K562 (cell line): ENCODE results near the gene KCNK1. TPM values are rescaled to one million over a fixed set of nuclear protein-coding genes. Genes with fewer than 3 reads are reported as not detected.

Experiments used
- BMI1 ChIP-seq: fragments of 150-350 bp; IDR thresholded peaks from 2 replicates; pipeline ENCODE4 v1.6.1; 2014; ENCODE audit warnings: low read length
- BRF1 ChIP-seq: IDR thresholded peaks from 3 replicates; pipeline ENCODE4 v1.6.1; 2011; ENCODE audit warnings: borderline replicate concordance, mild to moderate bottlenecking; ENCODE audit not compliant: insufficient read length; ENCODE audit errors: extremely low read depth
- CBFA2T3 ChIP-seq: fragments of 450-650 bp; IDR thresholded peaks from 2 replicates; pipeline ENCODE4 v1.6.1; 2017
- CC2D1A ChIP-seq: fragments of 450-650 bp; IDR thresholded peaks from 2 replicates; pipeline ENCODE4 v1.6.1; 2017; ENCODE audit warnings: mild to moderate bottlenecking
- CREM ChIP-seq: IDR thresholded peaks from 2 replicates; pipeline ENCODE4 v1.6.1; 2014; ENCODE audit warnings: antibody characterized with exemption, low read depth
- DMBX1 ChIP-seq: fragments of 250-450 bp; sonication (Bioruptor Pico); IDR thresholded peaks from 2 replicates; pipeline ENCODE4 v1.8.0; 2022; ENCODE audit warnings: inconsistent platforms, mild to moderate bottlenecking, moderate library complexity, borderline replicate concordance
- FOS ChIP-seq: IDR thresholded peaks from 3 replicates; pipeline ENCODE4 v1.6.1; 2011; ENCODE audit not compliant: insufficient read length; ENCODE audit errors: extremely low read depth
- FOXA1 ChIP-seq: fragments of 450-650 bp; IDR thresholded peaks from 2 replicates; pipeline ENCODE4 v1.6.1; 2016; ENCODE audit warnings: mild to moderate bottlenecking, borderline replicate concordance
- HOXB6 ChIP-seq: fragments of 250-450 bp; sonication (Bioruptor Pico); IDR thresholded peaks from 2 replicates; pipeline ENCODE4 v1.5.1; 2022; ENCODE audit warnings: mild to moderate bottlenecking, borderline replicate concordance
- MCM2 ChIP-seq: fragments of 450-650 bp; IDR thresholded peaks from 2 replicates; pipeline ENCODE4 v1.6.1; 2017; ENCODE audit warnings: low read depth, mild to moderate bottlenecking
- SNIP1 ChIP-seq: fragments of 450-650 bp; IDR thresholded peaks from 2 replicates; pipeline ENCODE4 v1.7.1; 2017; ENCODE audit warnings: low read depth, mild to moderate bottlenecking
- XRCC5 ChIP-seq: fragments of 200-400 bp; formaldehyde crosslinking; IDR thresholded peaks from 2 replicates; pipeline ENCODE4 v1.6.1; 2017; ENCODE audit warnings: low read depth, mild to moderate bottlenecking, low read length
- ZNF146 ChIP-seq: IDR thresholded peaks from one replicate; pipeline ENCODE4 v1.6.1; 2018; ENCODE audit warnings: missing compliant biosample characterization; ENCODE audit not compliant: unreplicated experiment
- ZNF766 ChIP-seq: fragments of 200-800 bp; sonication (Bioruptor generic); conservative IDR thresholded peaks from 2 replicates; pipeline ENCODE4 v1.6.1; 2016; ENCODE audit warnings: missing genetic modification characterization, missing compliant biosample characterization
- ZSCAN32 ChIP-seq: fragments of 450-650 bp; formaldehyde crosslinking; IDR thresholded peaks from 2 replicates; pipeline ENCODE4 v1.4.0; 2020; ENCODE audit warnings: mild to moderate bottlenecking, moderate library complexity
- polyA plus RNA-seq, 8 experiments: library from polyadenylated mRNA; depleted of rRNA in 4 of 8; stranded (reverse) in 5 of 8; unstranded in 3 of 8; fragments of >200 nt; fragmentation: Nextera tagmentation in 2 of 8; fragmentation: Illumina TruSeq in 1 of 8; extraction: Ambion mirVana in 2 of 8; extraction: Trizol in 1 of 8; gene quantifications; 2 replicates each; pipeline versions ENCODE4 v1.2.1 to v1.2.3, GENCODE V29; 2011 to 2014; ENCODE audit warnings: inconsistent platforms in 1 of 8, missing spikeins in 1 of 8
- total RNA-seq, 7 experiments: library from RNA; depleted of rRNA in 6 of 7; stranded (reverse); fragments of >200 nt in 6 of 7; fragmentation: Illumina TruSeq in 2 of 7; extraction: Trizol in 2 of 7; gene quantifications; 2 replicates each; pipeline versions ENCODE4 v1.2.1 to v1.2.3, GENCODE V29; 2011 to 2021; ENCODE audit warnings: low replicate concordance in 1 of 7
- TF ChIP-seq, protein P1 (sequence below): fragments of 450-650 bp; IDR thresholded peaks from 2 replicates; pipeline ENCODE4 v1.6.1; 2017; ENCODE audit warnings: antibody characterized with exemption, mild to moderate bottlenecking
- TF ChIP-seq, protein P2 (sequence below): sonication (generic); formaldehyde crosslinking; IDR thresholded peaks from 2 replicates; pipeline ENCODE4 v1.9.0; 2022; ENCODE audit warnings: mild to moderate bottlenecking, missing genetic modification reagents
- TF ChIP-seq, protein P3 (sequence below), 2 experiments: fragments of 450-650 bp in 1 of 2; sonication (generic) in 1 of 2; formaldehyde crosslinking; conservative IDR thresholded peaks; 2 replicates each; pipeline versions ENCODE4 v1.4.0 to v1.8.1; 2020 to 2022; ENCODE audit warnings: mild to moderate bottlenecking in 1 of 2, missing genetic modification reagents in 1 of 2
- TF ChIP-seq, protein P4 (sequence below): fragments of 250-450 bp; sonication (Bioruptor Pico); IDR thresholded peaks from 2 replicates; pipeline ENCODE4 v1.5.0; 2021; ENCODE audit warnings: mild to moderate bottlenecking, borderline replicate concordance
- TF ChIP-seq, protein P5 (sequence below), 2 experiments: fragments of 200-800 bp in 1 of 2; sonication (Bioruptor generic) in 1 of 2; sonication (generic) in 1 of 2; formaldehyde crosslinking in 1 of 2; IDR thresholded peaks in 1 of 2; conservative IDR thresholded peaks in 1 of 2; 2 replicates each; pipeline versions ENCODE4 v1.5.0 to v1.6.1; 2016 to 2020; ENCODE audit warnings: missing compliant biosample characterization in 1 of 2, missing genetic modification characterization in 1 of 2, missing genetic modification reagents in 1 of 2

KCNK1 gene
- total and polyA plus RNA-seq, 9 of the 15 experiments (the other 6 are each of a cell fraction or from before 2014, with no cell fraction given): 3.1 to 22.7 (median 6.0) TPM

DNA sequence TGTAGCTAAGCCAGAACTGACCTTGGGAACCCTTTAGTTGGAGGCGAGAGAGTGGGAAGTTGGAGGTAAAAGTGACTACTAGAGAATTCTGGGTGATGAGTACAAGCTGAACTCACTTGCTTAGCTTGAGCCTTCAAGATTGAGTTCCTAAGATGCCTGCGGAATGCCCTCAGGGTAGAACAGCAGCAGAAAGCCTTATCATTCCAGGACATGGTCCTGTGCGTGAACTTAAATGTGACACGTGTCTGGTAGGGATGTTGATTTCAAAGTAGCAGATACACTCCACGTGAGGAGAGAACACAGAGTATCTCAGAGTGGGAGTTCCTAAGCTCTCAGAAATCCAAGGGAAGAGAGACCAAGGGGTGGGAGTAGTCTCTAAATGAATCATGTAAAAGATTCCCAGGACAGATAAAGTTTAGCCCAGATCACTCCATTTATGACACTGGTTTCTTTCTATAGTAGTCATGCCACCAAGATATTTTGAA is 60.1 kb downstream of the KCNK1 start (continued):
- TF ChIP-seq MCM2 (no peak), CREM (0 out of 2 replicates have a peak, but pooled peaks have one; percentile 36), XRCC5 (no peak), FOXA1 (no peak), FOS (peak; percentile 21), BMI1 (no peak), ZNF766 (CRISPR knock-in tag) (peak; percentile 48; the same call in 1 of the 2 replicates), BRF1 (no peak), SNIP1 (no peak), DMBX1 (CRISPR knock-in tag) (peak; percentile 58; the same call in 1 of the 2 replicates), ZSCAN32 (CRISPR knock-in tag) (no peak), CC2D1A (0 out of 2 replicates have a peak, but pooled peaks have one; percentile 10), ZNF146 (CRISPR knock-in tag) (no peak), CBFA2T3 (peak; percentile 78), HOXB6 (CRISPR knock-in tag) (no peak)
- TF ChIP-seq, protein P1, sequence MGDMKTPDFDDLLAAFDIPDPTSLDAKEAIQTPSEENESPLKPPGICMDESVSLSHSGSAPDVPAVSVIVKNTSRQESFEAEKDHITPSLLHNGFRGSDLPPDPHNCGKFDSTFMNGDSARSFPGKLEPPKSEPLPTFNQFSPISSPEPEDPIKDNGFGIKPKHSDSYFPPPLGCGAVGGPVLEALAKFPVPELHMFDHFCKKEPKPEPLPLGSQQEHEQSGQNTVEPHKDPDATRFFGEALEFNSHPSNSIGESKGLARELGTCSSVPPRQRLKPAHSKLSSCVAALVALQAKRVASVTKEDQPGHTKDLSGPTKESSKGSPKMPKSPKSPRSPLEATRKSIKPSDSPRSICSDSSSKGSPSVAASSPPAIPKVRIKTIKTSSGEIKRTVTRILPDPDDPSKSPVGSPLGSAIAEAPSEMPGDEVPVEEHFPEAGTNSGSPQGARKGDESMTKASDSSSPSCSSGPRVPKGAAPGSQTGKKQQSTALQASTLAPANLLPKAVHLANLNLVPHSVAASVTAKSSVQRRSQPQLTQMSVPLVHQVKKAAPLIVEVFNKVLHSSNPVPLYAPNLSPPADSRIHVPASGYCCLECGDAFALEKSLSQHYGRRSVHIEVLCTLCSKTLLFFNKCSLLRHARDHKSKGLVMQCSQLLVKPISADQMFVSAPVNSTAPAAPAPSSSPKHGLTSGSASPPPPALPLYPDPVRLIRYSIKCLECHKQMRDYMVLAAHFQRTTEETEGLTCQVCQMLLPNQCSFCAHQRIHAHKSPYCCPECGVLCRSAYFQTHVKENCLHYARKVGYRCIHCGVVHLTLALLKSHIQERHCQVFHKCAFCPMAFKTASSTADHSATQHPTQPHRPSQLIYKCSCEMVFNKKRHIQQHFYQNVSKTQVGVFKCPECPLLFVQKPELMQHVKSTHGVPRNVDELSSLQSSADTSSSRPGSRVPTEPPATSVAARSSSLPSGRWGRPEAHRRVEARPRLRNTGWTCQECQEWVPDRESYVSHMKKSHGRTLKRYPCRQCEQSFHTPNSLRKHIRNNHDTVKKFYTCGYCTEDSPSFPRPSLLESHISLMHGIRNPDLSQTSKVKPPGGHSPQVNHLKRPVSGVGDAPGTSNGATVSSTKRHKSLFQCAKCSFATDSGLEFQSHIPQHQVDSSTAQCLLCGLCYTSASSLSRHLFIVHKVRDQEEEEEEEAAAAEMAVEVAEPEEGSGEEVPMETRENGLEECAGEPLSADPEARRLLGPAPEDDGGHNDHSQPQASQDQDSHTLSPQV: peak; percentile 86; the same call in 1 of the 2 replicates
- TF ChIP-seq, protein P2, sequence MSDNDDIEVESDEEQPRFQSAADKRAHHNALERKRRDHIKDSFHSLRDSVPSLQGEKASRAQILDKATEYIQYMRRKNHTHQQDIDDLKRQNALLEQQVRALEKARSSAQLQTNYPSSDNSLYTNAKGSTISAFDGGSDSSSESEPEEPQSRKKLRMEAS (CRISPR knock-in tag): peak; percentile 15; the same call in 1 of the 2 replicates
- TF ChIP-seq, protein P3, sequence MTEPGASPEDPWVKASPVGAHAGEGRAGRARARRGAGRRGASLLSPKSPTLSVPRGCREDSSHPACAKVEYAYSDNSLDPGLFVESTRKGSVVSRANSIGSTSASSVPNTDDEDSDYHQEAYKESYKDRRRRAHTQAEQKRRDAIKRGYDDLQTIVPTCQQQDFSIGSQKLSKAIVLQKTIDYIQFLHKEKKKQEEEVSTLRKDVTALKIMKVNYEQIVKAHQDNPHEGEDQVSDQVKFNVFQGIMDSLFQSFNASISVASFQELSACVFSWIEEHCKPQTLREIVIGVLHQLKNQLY (CRISPR knock-in tag; conservative IDR thresholded peaks at IDR 0.05): no peak
- TF ChIP-seq, protein P4, sequence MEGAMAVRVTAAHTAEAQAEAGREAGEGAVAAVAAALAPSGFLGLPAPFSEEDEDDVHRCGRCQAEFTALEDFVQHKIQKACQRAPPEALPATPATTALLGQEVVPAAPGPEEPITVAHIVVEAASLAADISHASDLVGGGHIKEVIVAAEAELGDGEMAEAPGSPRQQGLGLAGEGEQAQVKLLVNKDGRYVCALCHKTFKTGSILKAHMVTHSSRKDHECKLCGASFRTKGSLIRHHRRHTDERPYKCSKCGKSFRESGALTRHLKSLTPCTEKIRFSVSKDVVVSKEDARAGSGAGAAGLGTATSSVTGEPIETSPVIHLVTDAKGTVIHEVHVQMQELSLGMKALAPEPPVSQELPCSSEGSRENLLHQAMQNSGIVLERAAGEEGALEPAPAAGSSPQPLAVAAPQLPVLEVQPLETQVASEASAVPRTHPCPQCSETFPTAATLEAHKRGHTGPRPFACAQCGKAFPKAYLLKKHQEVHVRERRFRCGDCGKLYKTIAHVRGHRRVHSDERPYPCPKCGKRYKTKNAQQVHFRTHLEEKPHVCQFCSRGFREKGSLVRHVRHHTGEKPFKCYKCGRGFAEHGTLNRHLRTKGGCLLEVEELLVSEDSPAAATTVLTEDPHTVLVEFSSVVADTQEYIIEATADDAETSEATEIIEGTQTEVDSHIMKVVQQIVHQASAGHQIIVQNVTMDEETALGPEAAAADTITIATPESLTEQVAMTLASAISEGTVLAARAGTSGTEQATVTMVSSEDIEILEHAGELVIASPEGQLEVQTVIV (CRISPR knock-in tag): no peak
- TF ChIP-seq, protein P5, sequence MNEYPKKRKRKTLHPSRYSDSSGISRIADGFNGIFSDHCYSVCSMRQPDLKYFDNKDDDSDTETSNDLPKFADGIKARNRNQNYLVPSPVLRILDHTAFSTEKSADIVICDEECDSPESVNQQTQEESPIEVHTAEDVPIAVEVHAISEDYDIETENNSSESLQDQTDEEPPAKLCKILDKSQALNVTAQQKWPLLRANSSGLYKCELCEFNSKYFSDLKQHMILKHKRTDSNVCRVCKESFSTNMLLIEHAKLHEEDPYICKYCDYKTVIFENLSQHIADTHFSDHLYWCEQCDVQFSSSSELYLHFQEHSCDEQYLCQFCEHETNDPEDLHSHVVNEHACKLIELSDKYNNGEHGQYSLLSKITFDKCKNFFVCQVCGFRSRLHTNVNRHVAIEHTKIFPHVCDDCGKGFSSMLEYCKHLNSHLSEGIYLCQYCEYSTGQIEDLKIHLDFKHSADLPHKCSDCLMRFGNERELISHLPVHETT (CRISPR knock-in tag; conservative IDR thresholded peaks at IDR 0.05 in 1 of 2, IDR thresholded peaks at IDR 0.05 in 1 of 2): no peak
